IMR-90 (cell line): ENCODE data around the gene PITX1. TPM values are rescaled to one million over a fixed set of nuclear protein-coding genes. Genes with fewer than 3 reads are reported as not detected.

ENCODE experiments used
- ATAC-seq: fragments of 200-7000 bp; cut with Tn5 transposase; 2 replicates; pipeline ENCODE4 v1.9.1; 2020; ENCODE audit warnings: low read depth, mild to moderate bottlenecking, moderate library complexity
- BruUV-seq: library from RNA; stranded (reverse); fragments of 400-500 nt; replicated peaks from 2 replicates; lab custom pipeline; 2021; lab: Mats Ljungman, UMichigan
- CTCF ChIA-PET: fragments of 300-600 bp; formaldehyde crosslinking; extraction: SDS; loops from one replicate; lab custom pipeline; 2021; ENCODE audit warnings: antibody characterized with exemption; lab: Yijun Ruan, JAX
- POLR2A ChIA-PET: fragments of 300-600 bp; sonication (Branson Sonifier 250); formaldehyde crosslinking; loops from one replicate; lab custom pipeline; 2022; ENCODE audit warnings: antibody characterized with exemption; ENCODE audit not compliant: unreplicated experiment; lab: Charles Lee
- DNase-seq: peaks from one replicate; pipeline ENCODE4 v3.0.0; 2013
- H2AFZ ChIP-seq: replicated peaks from 2 replicates; pipeline ENCODE3; 2013; ENCODE audit warnings: low read length, mild to moderate bottlenecking; ENCODE audit not compliant: poor library complexity
- H2AK5ac ChIP-seq: 2 replicates; pipeline ENCODE4 v1.6.1; 2013; ENCODE audit warnings: low read depth, low read length, inconsistent platforms
- H2AK9ac ChIP-seq: replicated peaks from 2 replicates; pipeline ENCODE3; 2013; ENCODE audit warnings: mild to moderate bottlenecking, low read depth, low read length, moderate library complexity; ENCODE audit not compliant: poor library complexity
- H2BK120ac ChIP-seq: 2 replicates; pipeline ENCODE4 v1.6.1; 2013; ENCODE audit warnings: low read depth, low read length, inconsistent platforms
- H2BK15ac ChIP-seq: 3 replicates; pipeline ENCODE4 v1.6.1; 2013; ENCODE audit warnings: low read depth, low read length, inconsistent platforms
- H2BK20ac ChIP-seq: 2 replicates; pipeline ENCODE4 v1.6.1; 2013; ENCODE audit warnings: low read depth, mild to moderate bottlenecking, inconsistent platforms, low read length, moderate library complexity
- H2BK5ac ChIP-seq: 2 replicates; pipeline ENCODE4 v1.6.1; 2013; ENCODE audit warnings: mild to moderate bottlenecking, low read depth, low read length, inconsistent platforms; ENCODE audit not compliant: poor library complexity, severe bottlenecking
- H3K14ac ChIP-seq: replicated peaks from 2 replicates; pipeline ENCODE4 v1.6.1; 2013; ENCODE audit warnings: low read depth, low read length, inconsistent platforms
- H3K18ac ChIP-seq: 2 replicates; pipeline ENCODE4 v1.6.1; 2013; ENCODE audit warnings: low read depth, low read length, control low read depth
- H3K23ac ChIP-seq: 2 replicates; pipeline ENCODE4 v1.6.1; 2013; ENCODE audit warnings: low read depth, low read length, inconsistent platforms
- H3K27ac ChIP-seq: 2 replicates; pipeline ENCODE4 v1.5.1; 2013; ENCODE audit warnings: mild to moderate bottlenecking, control low read depth, low read length; ENCODE audit not compliant: insufficient read depth
- H3K27me3 ChIP-seq: 2 replicates; pipeline ENCODE4 v1.6.1; 2013; ENCODE audit warnings: low read length; ENCODE audit not compliant: control insufficient read depth, insufficient read depth
- H3K36me3 ChIP-seq: 2 replicates; pipeline ENCODE4 v1.6.1; 2013; ENCODE audit warnings: low read length, mixed read lengths; ENCODE audit not compliant: control insufficient read depth, insufficient read depth
- H3K4ac ChIP-seq: 2 replicates; pipeline ENCODE4 v1.6.1; 2013; ENCODE audit warnings: low read depth, low read length, inconsistent platforms
- H3K4me1 ChIP-seq: 2 replicates; pipeline ENCODE4 v1.6.1; 2013; ENCODE audit warnings: low read length, mixed read lengths; ENCODE audit not compliant: control insufficient read depth, insufficient read depth
- H3K4me2 ChIP-seq: 2 replicates; pipeline ENCODE4 v1.6.1; 2013; ENCODE audit warnings: low read depth, mild to moderate bottlenecking, control low read depth, low read length, moderate library complexity
- H3K4me3 ChIP-seq: 2 replicates; pipeline ENCODE4 v1.5.1; 2013; ENCODE audit warnings: low read depth, mild to moderate bottlenecking, control low read depth, low read length, moderate library complexity; ENCODE audit not compliant: insufficient read depth
- H3K56ac ChIP-seq: 2 replicates; pipeline ENCODE4 v1.6.1; 2013; ENCODE audit warnings: low read length, inconsistent platforms; ENCODE audit not compliant: insufficient read depth; ENCODE audit errors: extremely low read depth
- H3K79me1 ChIP-seq, 2 experiments: 2 replicates each; pipeline ENCODE4 v1.6.1; 2013; ENCODE audit warnings: low read length in 2 of 2, inconsistent platforms in 1 of 2, low read depth in 1 of 2
- H3K9ac ChIP-seq: 2 replicates; pipeline ENCODE4 v1.6.1; 2013; ENCODE audit warnings: low read depth, low read length, control low read depth
- H3K9me1 ChIP-seq: 2 replicates; pipeline ENCODE4 v1.6.1; 2013; ENCODE audit warnings: low read length, inconsistent platforms; ENCODE audit not compliant: insufficient read depth
- H3K9me3 ChIP-seq: 2 replicates; pipeline ENCODE4 v1.6.1; 2013; ENCODE audit warnings: low read length; ENCODE audit not compliant: control insufficient read depth, insufficient read depth
- H4K20me1 ChIP-seq: 2 replicates; pipeline ENCODE4 v1.6.1; 2013; ENCODE audit warnings: low read length, inconsistent platforms; ENCODE audit not compliant: insufficient read depth
- H4K5ac ChIP-seq: 2 replicates; pipeline ENCODE4 v1.6.1; 2013; ENCODE audit warnings: mild to moderate bottlenecking, low read depth, low read length, control low read depth
- H4K8ac ChIP-seq, 2 experiments: 2 replicates each; pipeline ENCODE4 v1.6.1; 2013; ENCODE audit warnings: low read depth in 2 of 2, low read length in 2 of 2, control low read depth in 1 of 2, inconsistent platforms in 1 of 2
- H4K91ac ChIP-seq: 2 replicates; pipeline ENCODE4 v1.6.1; 2013; ENCODE audit warnings: low read depth, low read length, inconsistent platforms; ENCODE audit not compliant: insufficient read depth
- RCOR1 ChIP-seq: IDR thresholded peaks from 2 replicates; pipeline ENCODE4 v1.6.1; 2012; ENCODE audit warnings: mild to moderate bottlenecking, low read length, improper control_type of control experiment; ENCODE audit not compliant: insufficient replicate concordance
- WGBS, 2 experiments: methylation state at CpG; one replicate each; pipeline versions ENCODE4 v1.1.5 to v1.1.7; 2013; ENCODE audit warnings: missing lambda C conversion rate in 2 of 2; ENCODE audit not compliant: insufficient read length in 1 of 2; ENCODE audit errors: extremely low coverage in 2 of 2; 5-methylcytosine and 5-hydroxymethylcytosine counted together
- dilution Hi-C: fragments of 300-500 bp; cut with HindIII; formaldehyde crosslinking; loops from one replicate; pipeline ENCODE4 v1.14.3; 2018; ENCODE audit warnings: low sequenced_read_pairs; ENCODE audit not compliant: unreplicated experiment
- in situ Hi-C: fragments of 300-500 bp; cut with MboI; formaldehyde crosslinking; loops from 3 replicates; pipeline ENCODE4 v1.14.3; 2019; ENCODE audit warnings: low sequenced_read_pairs, inconsistent platforms, mixed read lengths
- intact Hi-C: fragments of 100-400 bp; cut with micrococcal nuclease; formaldehyde crosslinking; loops from 2 replicates; pipeline ENCODE4 v1.10.0; 2022
- polyA plus RNA-seq, 3 experiments: library from polyadenylated mRNA; depleted of rRNA; stranded (reverse); fragments of >200 nt; gene quantifications; 2 replicates each; pipeline ENCODE4 v1.2.3, GENCODE V29; 2012; ENCODE audit warnings: low replicate concordance in 1 of 3
- total RNA-seq: library from RNA; depleted of rRNA; stranded (reverse); fragments of >200 nt; gene quantifications from 2 replicates; pipeline ENCODE4 v1.2.3, GENCODE V29; 2012

The PITX1 gene
- total and polyA plus RNA-seq, 2 of the 4 experiments (the other 2 are of a cell fraction) = 10.4 to 29.8 TPM

DNA sequence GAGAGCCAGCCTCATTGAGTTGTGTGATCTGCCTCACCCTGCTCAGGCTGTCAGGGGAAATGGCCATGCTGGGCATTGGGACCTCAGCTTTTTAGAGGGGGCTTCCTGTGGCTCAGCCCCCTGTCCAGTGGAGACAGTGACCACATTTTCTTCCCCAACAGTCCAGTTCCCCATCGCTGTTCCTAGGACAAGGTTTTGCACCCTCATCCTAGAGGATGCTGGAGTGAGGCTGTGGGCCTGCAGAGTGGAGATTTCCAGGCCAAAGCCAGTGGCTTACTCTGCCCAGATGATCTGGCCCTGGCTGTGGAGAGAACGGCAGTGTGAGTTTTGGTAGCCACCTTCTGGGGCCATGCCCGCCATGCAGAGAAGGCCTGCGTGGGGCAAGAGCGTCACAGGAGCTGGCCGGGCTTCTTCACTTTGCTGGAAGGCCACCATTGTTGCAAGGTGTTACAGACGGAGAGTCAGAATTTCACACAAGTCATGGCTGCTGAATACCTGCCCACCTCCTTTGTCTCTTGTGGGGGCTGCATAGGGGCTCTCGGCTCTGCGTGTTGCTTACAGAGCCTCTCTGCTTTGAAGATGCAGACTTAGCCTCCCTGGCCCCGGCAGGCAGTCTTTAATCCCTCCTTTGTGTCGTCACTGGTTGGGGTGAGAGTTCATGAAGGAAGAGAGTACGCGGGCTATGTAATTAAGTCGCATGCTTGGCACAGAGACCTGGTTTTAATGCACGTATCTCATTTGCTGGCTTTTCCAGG lies 35.2 kb upstream of the PITX1 start:
- BruUV-seq = no TSS peak
- no peak for DNase-seq
- 76% methylated on average over 10 of the region's 15 CpGs; no CpG with 5 or more reads in 1 of the 2 experiments for WGBS, 2 experiments
- no peak overlapping the region for H2BK5ac ChIP-seq
- in situ Hi-C loops (no loop called here), dilution Hi-C loops (no loop called here), intact Hi-C loops (no loop called here)
- no peak overlapping the region for H3K23ac ChIP-seq
- H2AK5ac ChIP-seq = no peak overlapping the region
- H4K20me1 ChIP-seq = no peaks in the 10 kb centered on the region
- no peak overlapping the region for H2BK15ac ChIP-seq
- no peak overlapping the region for H2BK20ac ChIP-seq
- no peak overlapping the region for H3K14ac ChIP-seq
- H3K4me3 ChIP-seq = no peak overlapping the region
- no peak overlapping the region for H3K18ac ChIP-seq
- no peak overlapping the region for H3K56ac ChIP-seq
- H2AK9ac ChIP-seq = no peak overlapping the region
- no peak overlapping the region for H4K8ac ChIP-seq
- H3K9ac ChIP-seq = no peak overlapping the region
- peaks cover 4% of the 10 kb centered on the region; the same call in 1 of the 2 replicates for H3K27me3 ChIP-seq
- no peak overlapping the region for H2AFZ ChIP-seq
- H3K9me3 ChIP-seq = no peaks in the 10 kb centered on the region
- H2BK120ac ChIP-seq = no peak overlapping the region
- H3K9me1 ChIP-seq = 0 out of 2 replicates have a peak, but pooled peaks cover 3% of the 10 kb centered on the region
- no peak overlapping the region for H3K27ac ChIP-seq
- H4K91ac ChIP-seq = no peak overlapping the region
- ATAC-seq = no peak
- H3K36me3 ChIP-seq = peaks cover 3% of the 10 kb centered on the region; the same call in 1 of the 2 replicates
- no peak for TF ChIP-seq RCOR1
- H3K4me2 ChIP-seq = no peak overlapping the region
- CTCF ChIA-PET = no interaction called here
- peaks cover 8% of the 10 kb centered on the region for H3K4me1 ChIP-seq
- no peak overlapping the region for H4K5ac ChIP-seq
- no peak overlapping the region for H3K4ac ChIP-seq
- no peaks in the 10 kb centered on the region for H3K79me1 ChIP-seq
- POLR2A ChIA-PET = no interaction called here
